ENCODE measurements around the gene GTF2H1.
"Not testable (repeated sequence)": the region's sequence is repeated elsewhere in the genome, so short reads cannot be mapped to it uniquely, and the experiment has no call there.

The GTF2H1 gene

DNA sequence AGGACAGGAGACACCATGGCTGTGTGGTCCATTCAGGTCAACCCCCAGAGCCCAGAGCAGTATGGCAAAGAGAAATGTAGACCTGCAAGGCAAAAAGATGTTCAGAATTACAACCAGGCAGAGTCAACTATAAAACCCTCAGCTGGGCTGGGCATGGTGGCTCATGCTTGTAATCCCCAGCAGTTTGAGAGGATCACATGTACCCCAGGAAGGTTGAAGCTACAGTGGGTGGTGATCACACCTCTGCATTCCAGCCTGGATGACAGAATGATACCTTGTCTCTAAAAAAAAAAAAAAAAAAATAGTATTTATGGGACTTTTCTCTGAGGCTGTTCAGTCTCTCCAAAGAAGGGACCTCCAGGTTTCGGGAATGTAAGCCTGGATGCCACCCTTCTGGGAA is 53.6 kb downstream of the GTF2H1 start:
- DNase-seq (ENCODE audit: low read depth, low spot score): no peak

DNA sequence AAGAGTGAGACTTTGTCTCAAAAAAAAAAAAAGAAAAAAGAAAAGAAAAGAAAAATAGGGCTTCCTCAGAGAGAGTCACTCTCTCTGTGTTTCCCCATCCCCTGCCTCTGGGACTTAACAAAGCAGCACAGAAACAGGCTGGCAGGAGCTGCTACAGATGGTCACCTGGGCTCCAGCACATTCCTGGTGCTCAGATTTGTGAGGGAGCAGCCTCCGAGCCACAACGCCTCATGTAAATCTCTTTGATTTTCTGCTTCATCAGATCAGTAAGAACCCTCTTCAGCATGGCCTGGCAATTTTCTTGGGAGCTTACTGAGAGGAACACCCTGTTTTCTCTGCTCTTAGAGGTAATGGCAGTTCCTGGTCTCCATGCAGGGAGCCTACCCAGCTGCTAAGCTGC is 56.8 kb downstream of the GTF2H1 start:
- peak; percentile 52 for DNase-seq (ENCODE audit: low read depth, low spot score)

DNA sequence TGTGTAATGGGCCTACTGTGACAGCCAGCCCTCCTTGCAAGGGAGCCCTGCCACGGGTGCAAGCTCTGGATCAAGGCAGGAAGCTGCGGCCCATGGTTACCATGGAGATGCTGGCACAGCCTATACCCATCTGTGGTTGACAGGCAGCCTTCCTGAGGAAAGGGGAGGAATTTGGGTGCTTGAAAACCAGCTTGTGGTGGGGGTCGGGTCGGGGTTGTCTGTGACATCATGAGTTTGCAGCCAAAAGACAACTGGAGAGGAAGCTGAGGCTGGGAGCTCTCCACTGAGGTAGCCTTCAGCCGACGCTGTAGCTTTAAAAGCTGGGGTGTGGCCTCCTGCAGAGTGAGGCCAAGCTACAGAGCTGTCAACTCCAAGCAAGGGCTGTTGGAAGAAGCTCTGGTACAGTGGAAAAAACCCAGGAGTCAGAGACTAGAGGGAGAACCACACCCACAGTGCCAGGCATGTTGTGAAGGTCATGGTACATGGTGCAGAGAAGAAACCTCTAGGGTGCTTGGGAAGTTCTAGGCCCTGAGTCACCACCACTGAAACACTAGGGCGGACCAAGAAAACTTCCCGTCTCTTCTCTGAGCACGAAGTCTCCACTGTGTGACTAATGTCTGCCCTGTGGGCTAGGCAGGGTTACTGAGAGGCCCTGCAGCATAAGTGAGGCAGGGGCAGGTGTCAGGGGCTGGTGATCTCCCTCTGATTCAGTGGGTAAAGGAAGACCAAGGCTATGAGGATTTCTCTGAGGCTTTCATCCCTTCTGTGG is 61.2 kb downstream of the GTF2H1 start:
- DNase-seq (ENCODE audit: low read depth, low spot score): peak; percentile 87

DNA sequence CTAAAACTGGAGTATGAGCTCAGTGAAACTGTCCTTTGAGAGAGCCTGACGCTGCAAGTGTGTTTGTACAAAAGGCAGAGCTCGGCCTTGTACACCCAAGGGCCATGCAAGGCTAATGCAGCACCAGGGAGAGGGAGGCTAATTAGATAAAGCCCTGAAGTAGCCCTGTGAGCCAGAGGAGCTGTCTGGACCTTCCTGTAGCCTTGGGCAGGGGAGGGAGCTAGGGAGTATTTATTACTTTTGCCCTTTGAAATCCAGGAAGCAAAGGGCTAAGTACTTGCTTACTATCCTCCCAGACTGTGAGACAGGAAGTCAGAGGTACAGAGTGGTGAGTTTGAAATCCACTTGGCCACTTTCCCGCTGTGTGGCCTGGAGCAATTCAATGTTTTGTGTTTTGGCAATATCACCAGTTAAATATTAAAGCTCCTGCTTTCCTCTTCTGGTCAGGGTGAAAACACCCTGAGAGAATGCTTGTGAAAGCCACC is 61.8 kb downstream of the GTF2H1 start:
- peak; percentile 77 for DNase-seq (ENCODE audit: low read depth, low spot score)

DNA sequence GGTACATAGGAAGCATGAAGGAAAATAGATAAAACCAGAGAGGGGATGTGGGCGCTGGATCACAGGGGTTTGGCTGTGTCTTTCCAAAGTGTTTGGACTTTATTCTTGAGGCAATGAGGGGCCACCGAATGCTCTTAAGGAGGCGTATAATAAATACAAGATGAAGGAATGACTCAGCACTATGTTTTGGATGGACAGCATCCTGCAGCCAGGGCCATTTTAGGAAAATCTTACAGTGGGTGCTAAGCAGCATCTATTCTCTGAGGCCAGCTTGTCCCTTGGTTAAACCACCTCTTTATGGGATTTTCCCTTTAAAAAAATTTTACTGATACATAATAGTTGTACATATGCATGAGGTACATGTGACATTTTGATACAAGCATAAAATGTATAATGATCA is 67.7 kb downstream of the GTF2H1 start:
- DNase-seq (ENCODE audit: low read depth, low spot score): no peak

DNA sequence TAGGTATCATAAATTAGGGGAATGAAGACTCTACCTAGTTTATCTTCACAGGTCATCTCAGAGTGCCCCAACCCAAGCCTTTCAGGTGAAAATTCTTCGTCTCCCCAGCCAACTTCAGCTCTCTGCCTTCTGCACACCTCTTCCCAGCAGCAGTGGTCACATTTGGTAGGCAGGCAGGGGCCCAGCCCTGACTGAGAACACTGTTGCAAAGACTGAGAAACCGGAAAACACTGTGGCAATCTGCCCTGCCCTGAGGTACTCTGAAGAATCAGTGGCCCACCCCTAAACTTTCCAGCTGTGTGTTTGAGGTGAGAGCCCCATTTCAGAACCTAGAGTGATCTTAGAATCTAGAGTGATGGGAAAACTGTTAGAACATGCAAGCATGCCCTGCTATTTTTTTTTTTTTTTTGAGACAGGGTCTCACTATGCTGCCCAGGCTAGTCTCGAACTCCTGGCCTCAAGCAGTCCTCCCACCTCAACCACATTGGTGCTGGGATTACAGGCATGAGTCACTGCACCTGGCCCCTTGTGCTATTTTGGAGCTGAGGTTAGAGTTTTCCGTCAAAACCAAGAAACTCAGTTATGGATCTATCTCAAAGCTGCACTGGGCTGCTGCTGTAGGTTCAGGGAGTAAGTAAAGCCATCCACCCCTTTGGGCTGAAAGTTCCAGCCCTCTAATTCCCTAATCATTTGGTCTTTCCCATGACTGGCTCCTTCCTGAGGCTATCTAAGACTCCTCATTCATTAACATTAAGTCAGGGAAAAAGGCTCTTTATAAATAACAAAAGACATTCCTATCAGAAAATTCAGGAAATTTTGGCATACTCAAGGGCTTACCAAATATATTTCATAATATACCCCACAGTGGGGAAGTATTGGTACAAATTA is 70.3 kb downstream of the GTF2H1 start:
- no peak for DNase-seq (ENCODE audit: low read depth, low spot score)

DNA sequence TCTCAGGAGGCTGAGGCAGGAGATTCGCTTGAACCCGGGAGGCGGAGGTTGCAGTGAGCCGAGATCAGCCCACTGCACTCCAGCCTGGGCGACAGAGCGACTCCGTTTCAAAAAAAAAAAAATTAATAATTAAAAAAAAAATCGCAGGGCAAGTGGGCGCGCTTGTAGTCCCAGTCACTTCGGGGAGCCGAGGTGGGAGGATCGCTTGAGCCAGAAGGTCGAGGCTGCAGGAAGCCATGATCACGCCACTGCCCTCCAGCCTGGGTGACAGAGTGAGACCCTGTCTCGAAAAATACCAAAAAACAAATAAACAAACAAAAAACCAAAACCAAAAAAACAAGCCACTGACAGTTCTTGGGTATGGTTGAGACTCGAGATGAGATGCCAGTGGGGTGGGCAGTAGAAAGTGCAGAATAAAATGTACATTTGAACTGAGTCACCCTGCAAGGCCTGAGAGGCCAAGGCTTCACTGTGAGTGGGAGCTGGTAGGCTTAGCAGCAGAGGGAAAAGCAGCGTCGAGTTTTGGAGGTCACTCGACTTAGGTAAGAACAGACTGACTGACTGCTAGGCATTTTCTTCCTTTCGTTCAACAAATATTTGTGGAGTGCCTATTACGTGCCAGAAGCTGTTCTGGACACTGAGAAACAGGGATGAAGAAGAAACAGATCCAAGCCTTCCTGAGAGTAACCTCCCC is 71.4 kb downstream of the GTF2H1 start:
- DNase-seq (ENCODE audit: low read depth, low spot score): no peak

DNA sequence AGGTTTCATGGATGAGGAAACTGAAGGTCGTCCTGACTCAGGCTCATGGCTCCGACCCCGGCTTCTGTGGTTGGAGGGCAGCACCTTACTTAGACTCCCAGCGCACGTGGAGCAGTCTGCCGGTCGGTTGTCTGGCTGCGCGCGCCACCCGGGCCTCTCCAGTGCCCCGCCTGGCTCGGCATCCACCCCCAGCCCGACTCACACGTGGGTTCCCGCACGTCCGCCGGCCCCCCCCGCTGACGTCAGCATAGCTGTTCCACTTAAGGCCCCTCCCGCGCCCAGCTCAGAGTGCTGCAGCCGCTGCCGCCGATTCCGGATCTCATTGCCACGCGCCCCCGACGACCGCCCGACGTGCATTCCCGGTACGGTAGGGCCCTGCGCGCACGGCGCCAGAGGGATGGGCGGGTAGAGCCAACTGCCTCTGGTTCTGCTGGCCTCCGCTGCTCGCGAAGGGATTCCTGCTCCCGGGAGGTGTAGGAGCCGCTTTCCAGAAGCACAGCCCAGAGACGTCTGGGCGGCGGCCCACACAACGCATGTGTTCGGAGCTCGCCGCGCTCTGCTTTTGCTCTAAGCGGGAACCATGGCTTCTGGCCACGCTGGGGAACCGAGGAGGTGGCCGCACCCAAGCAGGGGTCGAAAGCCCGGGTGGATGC is 72.0 kb downstream of the GTF2H1 start, which contains the start of gene LDHA:
Gene LDHA (plus strand): TSS at position 289 of the 653 bp plus-strand sequence. CDS start 2,280 bp downstream, outside the sequence.
- DNase-seq (ENCODE audit: low read depth, low spot score): peak; percentile 98

DNA sequence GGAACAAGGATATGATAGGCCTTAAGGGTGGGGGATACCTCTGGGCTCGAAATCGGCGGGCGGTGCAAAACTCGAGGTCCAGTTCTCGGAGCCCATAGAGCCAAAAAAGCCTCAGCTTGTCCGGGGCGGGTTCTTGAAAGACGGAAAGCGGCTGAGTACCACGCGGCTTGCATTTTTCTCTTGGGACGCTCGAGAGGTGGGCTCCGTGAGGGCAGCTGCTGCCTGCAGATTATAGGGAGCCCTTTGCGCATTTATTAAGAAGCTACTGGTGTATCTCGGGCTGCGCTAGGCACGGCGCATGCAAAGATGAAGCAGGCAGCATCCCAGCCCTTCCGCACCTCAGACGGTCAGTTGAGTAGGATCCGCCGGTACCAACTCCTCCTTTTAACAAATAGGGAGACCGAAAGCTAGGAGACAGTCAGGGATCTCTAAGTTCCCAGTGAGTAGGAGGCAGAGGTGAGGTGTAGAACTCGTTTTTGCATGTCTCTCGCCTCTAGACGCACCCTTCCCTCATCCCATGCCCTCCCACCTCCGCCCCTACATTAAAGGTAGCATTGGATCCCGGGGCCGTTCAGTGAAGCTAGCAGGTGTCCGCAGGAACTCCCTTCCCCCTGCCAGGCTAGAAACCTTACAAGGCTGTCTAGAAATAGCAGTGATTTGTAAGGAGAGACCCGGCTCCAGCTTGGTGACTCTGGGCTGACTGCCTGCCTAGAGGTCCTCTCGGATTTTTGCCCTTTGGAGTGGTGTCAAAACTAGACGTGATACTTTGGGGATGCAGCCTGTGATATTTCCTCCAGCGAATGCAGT is 72.8 kb downstream of the GTF2H1 start:
- peak; percentile 46 for DNase-seq (ENCODE audit: low read depth, low spot score)

DNA sequence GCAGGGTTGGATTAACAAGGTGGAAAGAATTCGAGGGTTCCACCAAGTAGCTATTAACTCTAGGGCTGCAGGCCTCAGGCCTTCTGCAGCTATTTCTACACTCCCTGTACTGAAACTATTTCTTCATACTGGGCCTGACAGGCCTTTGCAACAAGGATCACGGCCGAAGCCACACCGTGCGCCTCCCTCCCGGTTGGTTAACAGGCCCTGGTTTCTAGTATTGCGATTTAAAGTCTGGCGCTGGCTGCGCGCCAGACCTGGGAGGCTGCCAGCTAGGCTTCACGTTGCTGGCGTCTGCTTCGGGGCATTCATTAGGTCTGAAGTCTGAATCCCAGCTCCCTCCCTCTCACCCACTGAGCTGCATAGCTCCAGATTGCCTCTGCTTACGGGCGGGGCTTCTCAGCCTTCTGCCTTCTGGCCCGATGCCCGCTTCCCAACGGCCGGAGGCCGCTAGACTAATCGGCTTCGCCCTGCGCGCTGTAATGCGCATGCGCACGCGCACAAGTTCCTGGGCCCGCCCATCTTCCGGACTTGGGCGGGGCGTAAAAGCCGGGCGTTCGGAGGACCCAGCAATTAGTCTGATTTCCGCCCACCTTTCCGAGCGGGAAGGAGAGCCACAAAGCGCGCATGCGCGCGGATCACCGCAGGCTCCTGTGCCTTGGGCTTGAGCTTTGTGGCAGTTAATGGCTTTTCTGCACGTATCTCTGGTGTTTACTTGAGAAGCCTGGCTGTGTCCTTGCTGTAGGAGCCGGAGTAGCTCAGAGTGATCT is 73.6 kb downstream of the GTF2H1 start:
- DNase-seq (ENCODE audit: low read depth, low spot score): peak; percentile 100

DNA sequence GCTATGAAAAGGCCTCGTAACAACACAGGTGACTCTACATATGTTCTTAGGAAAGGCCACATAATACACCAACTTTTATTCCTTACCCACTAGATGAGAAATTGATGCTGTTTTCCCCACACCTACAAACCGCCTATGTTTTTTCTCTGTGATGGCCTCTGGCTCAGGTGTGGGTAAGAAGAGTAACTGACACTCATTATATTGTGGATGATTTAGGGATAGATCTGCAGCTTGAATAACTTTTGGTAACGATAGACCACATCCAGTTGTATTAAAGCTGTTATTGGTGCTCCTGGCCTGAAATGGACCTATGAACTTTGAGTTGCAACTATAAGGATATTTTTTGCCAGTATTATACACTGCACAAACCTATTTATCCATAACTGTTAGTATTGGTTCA is 75.6 kb downstream of the GTF2H1 start:
- no peak for DNase-seq (ENCODE audit: low read depth, low spot score)

DNA sequence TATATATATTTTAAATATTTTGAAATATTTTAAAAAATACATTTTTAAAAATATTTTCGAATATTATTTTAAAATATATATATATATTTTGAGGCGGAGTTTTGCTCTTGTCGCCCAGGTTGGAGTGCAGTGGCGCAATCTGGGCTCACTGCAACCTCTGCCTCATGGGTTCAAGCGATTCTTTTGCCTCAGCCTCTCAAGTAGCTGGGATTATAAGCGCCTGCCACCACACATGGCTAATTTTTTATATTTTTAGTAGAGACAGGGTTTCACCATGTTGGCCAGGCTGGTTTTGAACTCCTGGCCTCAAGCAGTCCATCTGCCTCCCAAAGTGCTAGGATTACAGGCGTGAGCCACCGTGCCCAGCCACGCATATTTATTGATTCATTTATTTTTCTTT is 78.7 kb downstream of the GTF2H1 start:
- not testable (repeated sequence) for DNase-seq (ENCODE audit: low read depth, low spot score)

DNA sequence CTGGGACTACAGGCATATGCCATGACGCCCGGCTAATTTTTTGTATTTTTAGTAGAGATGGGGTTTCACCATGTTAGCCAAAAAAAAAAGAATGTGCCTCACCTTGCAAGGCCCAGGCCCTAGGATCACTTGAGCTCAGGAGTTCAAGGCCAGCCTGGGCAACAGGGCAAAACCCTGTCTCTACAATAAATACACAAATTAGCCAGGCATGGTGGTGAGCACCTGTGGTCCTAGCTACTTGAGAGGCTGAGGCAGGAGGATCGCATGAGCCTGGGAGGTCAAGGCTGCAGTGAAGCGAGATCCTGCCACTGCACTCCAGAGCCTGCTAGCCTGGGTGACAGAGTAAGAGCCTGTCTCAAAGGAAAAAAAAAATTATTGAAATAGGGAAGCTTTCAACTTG is 81.7 kb downstream of the GTF2H1 start:
- no peak for DNase-seq (ENCODE audit: low read depth, low spot score)

DNA sequence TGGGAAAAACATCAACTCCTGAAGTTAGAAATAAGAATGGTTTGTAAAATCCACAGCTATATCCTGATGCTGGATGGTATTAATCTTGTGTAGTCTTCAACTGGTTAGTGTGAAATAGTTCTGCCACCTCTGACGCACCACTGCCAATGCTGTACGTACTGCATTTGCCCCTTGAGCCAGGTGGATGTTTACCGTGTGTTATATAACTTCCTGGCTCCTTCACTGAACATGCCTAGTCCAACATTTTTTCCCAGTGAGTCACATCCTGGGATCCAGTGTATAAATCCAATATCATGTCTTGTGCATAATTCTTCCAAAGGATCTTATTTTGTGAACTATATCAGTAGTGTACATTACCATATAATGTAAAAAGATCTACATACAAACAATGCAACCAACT is 85.0 kb downstream of the GTF2H1 start:
- peak; percentile 12 for DNase-seq (ENCODE audit: low read depth, low spot score)

DNA sequence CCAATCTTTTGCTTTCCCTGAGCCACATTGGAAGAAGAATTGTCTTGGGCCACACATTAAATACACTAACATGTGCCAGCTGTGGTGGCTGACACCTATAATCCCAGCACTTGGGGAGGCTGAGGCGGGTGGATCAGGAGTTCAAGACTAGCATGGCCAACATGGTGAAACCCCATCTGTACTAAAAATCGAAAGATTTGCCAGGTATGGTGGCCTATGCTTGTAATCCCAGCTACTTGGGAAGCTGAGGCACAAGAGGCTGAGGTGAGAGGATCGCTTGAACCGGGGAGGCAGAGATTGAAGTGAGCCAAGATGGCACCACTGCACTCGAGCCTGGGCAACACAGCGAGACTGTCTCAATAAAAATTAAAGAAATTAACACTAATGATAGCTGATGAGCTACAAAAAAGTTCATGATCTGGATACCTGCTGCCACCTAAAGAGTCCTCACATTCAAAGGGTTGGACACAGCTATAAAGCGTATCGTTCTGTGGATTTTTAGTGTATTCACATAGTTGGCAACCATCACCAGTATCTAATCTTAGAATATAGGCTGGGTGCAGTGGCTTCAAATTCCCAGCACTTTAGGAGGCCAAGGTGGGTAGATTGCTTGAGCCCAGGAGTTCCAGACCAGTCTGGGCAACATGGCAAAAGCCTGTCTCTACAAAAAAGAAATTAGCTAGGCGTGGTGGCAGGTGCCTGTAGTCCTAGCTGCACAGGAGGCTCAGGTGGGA is 86.4 kb downstream of the GTF2H1 start:
- no peak for DNase-seq (ENCODE audit: low read depth, low spot score)

DNA sequence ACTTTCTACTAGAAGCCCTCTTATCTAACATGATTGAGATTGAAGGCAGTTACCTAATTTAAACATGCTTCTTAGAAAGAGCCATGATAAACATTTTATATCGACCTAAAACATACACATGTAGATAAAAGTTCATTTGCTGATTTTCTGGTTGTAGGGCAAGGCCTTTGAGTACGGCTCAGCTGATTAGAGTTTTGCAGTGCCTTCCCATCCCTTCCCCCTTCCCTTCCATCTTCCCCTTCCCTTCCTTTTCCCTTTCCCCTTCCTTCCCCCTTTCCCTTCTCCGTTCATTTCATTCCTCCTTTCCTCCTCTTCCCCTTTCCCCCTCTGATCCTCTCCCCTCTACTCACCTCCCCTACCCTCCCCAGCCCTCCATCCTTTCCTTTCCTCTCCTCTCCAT is 94.1 kb downstream of the GTF2H1 start:
- DNase-seq (ENCODE audit: low read depth, low spot score): no peak
